DLD1 (cell line): ENCODE data around the gene NUDT7.

ENCODE experiments used
- in situ Hi-C: cut with HindIII; loops from 2 replicates; pipeline ENCODE4 v1.10.0; 2017; ENCODE audit warnings: low sequenced_read_pairs

The NUDT7 gene

DNA sequence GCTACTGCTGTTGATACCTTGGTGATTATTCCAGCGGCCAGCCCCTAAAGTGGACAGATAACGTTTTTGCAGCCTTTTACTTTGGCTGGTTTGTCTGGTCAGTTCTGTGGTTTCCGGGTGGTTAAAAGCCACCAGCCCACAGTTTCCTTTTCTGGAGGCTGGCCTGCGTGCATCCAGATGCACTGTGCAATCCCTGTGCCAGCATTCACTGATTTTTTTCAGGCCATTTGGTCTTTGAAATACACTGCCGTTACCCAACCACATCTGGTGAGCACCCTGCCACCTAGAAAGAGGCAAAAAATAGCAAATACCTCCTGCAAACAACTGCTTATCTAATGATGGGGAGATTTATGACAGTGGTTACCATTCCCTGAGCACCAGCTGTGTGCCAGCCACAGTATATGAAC, 797 bp downstream of the NUDT7 start:
- in situ Hi-C loops, result no loop called here

DNA sequence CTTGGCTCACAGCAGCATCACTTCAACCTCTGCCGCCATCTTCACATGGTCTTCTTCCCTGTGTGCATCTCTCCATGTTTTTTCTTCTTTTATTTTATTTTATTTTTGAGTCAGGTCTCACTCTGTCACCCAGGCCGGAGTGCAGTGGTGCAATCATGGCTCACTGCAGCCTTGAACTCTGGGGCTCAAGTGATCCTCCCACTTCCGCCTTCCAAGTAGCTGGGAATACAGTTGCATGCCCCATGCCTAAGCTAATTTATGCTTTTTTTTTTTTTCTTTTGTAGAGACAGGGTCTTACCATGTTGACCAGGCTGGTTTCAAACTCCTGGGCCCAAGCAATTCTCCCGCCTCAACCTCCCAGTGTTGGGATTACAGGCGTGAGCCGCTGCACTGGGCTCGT, 1.9 kb downstream of the NUDT7 start:
- in situ Hi-C loops, result no loop called here

GRCh38 chr16:77729951-77730350, 7.6 kb downstream of the NUDT7 start:
- in situ Hi-C loops, result no loop called here

DNA sequence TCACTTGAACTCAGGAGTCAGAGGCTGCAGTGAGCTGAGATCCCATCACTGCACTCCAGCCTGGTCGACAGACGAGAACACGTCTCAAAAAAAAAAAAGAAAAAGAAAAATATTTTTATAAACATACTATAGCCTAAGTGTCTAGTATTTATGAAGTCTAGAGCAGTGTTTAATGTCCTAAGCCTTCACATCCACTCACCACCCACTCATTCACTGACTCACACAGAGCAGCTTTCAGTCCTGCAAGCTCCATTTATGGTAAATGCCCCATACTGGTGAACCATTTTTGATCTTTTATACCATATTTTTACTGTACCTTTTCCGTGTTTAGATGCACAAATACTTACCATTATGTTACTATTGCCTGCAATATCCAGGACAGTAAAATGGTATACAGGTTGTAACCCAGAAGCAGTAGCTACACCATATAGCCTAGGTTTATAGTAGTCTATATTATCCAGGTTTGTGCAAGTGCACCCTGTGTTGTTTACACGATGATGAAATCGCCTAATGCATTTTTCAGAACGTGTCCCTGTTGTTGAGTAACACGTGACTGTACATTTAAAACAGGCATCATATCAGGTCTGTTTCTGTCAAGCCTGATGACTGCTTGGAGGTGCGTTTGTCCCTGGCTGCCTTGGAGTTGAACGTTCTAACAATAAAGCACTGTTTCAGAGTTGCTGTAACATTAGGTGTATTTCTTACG, 10.1 kb downstream of the NUDT7 start:
- in situ Hi-C loops, result no loop called here

GRCh38 chr16:77736879-77737278, 14.6 kb downstream of the NUDT7 start:
- in situ Hi-C loops, result no loop called here

- in situ Hi-C loops, result no loop called here
Measured at GRCh38 chr16:77738706-77739558, 16.6 kb downstream of the NUDT7 start.

GRCh38 chr16:77739559-77739892, 17.2 kb downstream of the NUDT7 start:
- in situ Hi-C loops, result no loop called here

DNA sequence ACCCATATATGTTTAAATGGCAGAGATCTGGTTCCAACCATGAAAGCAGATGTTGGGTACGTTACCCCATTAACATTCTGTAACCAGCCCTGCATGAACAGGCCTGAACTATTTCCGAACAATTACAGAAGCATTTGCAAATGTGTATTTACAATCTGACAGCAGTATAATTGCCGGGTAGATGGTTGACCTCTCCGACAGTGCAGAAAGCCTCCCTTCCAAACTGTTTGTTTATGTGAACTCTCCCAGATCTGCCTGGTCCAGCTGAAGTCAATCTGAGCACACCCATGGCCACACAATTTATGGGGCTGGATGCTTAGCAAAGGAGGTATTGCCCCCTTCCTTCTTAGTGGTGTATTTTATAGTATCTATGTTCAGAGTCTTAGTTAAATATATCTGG, 21.8 kb downstream of the NUDT7 start:
- in situ Hi-C loops, result no loop called here

DNA sequence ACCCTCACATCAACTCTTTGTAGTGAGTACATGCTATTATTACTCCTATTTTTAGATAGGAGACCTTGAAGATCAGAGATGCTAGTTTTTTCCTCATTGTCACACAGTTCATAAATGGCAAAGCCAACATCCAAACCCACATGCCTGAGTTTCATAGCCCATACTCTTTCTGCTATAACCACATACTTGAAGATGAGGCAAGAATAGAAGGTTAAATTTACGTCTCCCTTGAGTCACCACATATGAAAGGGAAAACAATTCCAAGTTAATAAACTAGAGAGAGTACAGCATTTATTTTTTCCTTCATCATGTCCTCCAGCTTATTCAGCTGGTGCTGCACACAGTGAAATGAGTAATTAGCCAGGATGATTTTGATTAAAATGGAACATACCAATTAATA, 23.7 kb downstream of the NUDT7 start:
- in situ Hi-C loops, result no loop called here

DNA sequence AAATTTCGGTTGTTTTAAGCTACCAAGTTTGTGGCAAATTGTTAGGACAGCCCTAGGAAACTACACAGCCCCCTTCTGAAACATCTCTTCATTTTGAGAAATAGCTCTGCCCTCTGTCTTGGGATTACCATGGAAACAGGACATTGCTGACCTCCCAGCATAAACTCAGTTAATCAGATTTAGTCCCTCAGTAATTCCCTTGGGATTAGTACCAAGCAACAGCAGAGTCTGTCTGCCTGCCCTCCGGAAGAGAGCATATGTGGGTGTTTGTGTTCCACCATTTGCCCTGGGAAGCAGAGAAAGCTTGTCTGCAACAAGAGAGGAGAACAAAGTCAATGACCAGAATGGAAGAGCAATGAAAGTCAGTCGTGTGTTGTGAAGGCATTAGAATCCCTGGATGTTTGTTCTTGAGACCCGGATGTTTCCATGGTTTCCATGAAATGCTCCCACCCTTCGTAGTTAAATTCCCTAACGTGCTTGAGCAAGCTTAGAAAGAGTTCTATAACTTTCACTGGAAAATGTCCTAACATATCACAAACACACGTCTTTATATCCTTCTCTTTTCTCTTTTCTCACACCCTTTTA, 26.2 kb downstream of the NUDT7 start:
- in situ Hi-C loops, result no loop called here

GRCh38 chr16:77749415-77749814, 27.1 kb downstream of the NUDT7 start:
- in situ Hi-C loops, result no loop called here

DNA sequence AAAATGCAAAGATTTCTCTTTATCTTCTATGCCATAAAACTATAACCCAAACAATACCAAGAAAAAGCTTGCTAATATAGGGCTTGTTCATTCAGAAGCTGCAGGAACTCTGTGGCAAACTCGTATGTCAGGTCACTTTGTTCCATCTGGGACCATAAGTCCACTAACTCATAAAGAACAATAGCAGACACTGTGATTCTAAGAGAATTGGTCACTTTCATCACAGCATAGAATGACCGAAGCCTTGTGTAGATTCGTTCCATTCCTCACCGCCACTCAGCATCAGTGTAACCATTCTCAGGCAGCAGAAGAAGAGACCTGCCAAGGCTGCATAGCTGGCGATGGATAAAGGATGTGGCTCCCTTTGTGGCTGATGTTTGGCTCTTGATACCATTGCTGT, 35.7 kb downstream of the NUDT7 start:
- in situ Hi-C loops, result no loop called here

- in situ Hi-C loops, result no loop called here
Measured at GRCh38 chr16:77758508-77758907, 36.2 kb downstream of the NUDT7 start.

DNA sequence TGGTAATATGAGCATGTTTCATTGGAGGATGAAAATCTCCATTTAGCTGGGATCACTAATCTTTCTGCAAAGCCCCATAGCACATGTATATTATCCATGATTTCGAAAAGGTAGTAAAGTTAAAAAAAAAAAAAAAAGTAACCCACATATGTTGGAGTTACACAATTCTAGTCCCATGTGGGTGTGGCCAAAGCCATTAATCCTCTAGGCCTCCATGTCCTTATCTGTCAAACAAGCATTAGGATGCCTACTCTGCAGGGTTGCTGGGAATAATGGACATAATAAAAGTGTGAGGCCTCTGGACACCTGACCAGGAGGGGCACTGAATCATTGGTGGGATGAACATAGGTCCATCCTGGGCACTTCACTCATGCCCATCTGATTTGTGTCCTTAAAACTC, 36.9 kb downstream of the NUDT7 start:
- in situ Hi-C loops, result no loop called here

DNA sequence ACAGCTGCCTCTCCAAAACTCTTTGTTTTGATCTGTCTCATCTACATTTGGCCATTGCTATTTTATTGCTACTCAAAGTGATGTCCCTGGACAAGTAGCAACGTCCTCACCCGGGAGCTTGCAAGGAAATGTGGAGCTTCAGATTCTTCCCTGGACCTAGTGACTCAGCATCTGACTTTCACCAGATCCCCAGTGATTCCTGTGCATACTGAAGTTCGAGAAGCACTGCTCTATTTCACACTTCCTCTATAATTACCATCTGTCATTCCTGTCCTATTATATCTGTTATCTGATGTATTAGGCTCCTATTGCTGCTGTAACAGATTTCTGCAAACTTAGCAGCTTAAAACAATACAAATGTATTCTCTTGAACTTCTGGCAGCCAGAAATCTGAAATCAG, 37.5 kb downstream of the NUDT7 start:
- in situ Hi-C loops, result no loop called here

DNA sequence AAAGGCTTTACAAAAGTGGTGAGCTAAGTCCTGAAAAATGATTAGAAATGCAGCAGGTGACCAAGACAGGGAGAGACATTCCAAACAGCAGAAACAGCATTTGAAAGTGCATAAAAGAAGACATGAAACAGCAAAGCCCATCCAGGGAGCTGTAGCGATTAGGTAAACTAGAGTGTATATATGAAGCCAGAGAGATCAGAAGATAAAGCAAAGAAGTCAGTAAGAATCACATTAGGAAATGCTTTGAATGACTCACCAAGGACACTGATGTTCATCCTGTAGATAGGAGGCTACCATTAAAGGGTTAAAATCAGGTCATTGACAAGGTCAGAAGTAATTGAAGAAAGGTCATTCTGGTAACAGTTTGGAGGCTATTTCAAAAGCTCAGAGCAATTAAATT, 38.5 kb downstream of the NUDT7 start:
- in situ Hi-C loops, result no loop called here

DNA sequence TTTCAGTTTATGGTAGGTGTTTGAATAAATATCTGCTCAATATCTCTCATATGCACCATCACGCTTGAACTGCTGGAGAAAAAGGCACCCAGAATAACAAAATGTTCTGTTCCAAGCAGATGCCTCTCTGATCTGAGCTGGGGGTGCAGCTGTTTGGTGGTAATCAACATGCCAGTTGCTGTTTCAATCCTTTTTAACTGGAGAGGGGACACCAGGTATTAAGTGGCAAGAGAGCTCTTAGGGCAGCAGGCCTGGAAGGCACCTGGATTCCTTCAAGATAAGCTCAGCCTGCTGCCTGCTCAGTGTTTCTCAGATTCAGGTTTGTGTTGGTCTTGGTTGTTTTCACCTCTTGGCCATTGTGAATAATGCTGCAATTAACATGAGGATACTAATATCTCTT, 38.9 kb downstream of the NUDT7 start:
- in situ Hi-C loops, result no loop called here

- in situ Hi-C loops, result no loop called here
Measured at GRCh38 chr16:77762262-77762661, 39.9 kb downstream of the NUDT7 start.

DNA sequence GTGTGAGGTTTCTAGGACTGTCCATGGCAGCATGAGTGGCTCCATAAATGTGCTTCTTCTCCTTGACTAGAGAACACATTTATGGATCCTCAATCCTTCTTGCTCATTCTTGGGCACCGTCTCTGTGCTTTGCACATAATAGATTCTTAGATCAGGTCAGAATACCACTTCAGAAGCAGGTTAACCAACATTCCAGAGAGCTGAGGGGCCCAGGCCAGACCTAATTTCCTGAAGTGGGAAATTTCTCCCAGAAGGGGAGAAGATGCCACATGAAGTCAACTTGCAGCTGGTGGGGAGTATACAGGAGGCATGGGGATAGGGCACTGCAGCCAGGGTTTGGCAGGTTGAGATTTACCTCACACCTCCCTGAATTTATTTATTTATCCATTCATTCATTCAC, 41.7 kb downstream of the NUDT7 start:
- in situ Hi-C loops, result no loop called here

DNA sequence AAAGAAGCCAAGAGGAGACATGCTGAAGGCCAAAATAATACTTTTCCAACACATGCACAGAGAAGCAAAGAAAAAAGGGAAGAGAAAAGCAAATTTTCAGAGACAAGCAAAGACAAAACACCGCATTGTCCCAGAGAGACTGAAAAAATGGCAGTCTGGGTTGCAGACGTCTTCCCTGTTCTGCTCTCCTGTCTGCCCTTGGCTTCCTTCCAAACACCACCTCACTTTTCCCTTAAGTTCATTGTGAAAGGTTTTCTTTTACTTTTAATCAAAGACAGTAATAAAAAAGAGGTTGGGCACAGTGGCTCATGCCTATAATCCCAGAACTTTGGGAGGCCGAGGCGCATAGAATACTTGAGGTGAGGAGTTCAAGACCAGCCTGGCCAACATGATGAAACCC, 44.9 kb downstream of the NUDT7 start:
- in situ Hi-C loops, result no loop called here

GRCh38 chr16:77767826-77768225, 45.5 kb downstream of the NUDT7 start:
- in situ Hi-C loops, result no loop called here
